Spleen (tissue), 7 donors: Measurements from ENCODE around the gene DACT1.

Source experiments
- CTCF ChIP-seq, 11 experiments: fragments of 200-600 bp in 7 of 11; fragments of 450-650 bp in 4 of 11; sonication (generic) in 4 of 11; IDR thresholded peaks in 8 of 11; conservative IDR thresholded peaks in 3 of 11; 1 replicate in 7 of 11; 2 replicates in 4 of 11; pipeline versions ENCODE4 v1.4.0 to v1.8.0; 2016 to 2021; ENCODE audit warnings: antibody characterized with exemption in 11 of 11, inconsistent platforms in 4 of 11, mild to moderate bottlenecking in 1 of 11
- POLR2A ChIP-seq, 3 donors: fragments of 450-650 bp; IDR thresholded peaks; one replicate each; pipeline ENCODE4 v1.5.1; 2017; ENCODE audit warnings: antibody characterized with exemption in 3 of 3, mild to moderate bottlenecking in 1 of 3
- POLR2AphosphoS5 ChIP-seq, 3 donors: sonication (generic); formaldehyde crosslinking; IDR thresholded peaks; one replicate each; pipeline ENCODE4 v1.5.1; 2017; ENCODE audit warnings: antibody characterized with exemption in 3 of 3
- donor health status: DM: no; HTN: no; CAD: no; lungs with moderate emphysema.
- donor health status: DM: no; HTN: no; CAD: no.
- donor health status: DM: no; HTN: no; CAD: no.

- TF ChIP-seq POLR2A (IDR thresholded peaks at IDR 0.05) (no peak), CTCF (IDR thresholded peaks at IDR 0.05 in 8 of 11, conservative IDR thresholded peaks at IDR 0.05 in 3 of 11) (no peak), POLR2AphosphoS5 (IDR thresholded peaks at IDR 0.05) (no peak)
Observed at GRCh38 chr14:58607952-58608317, 29.8 kb upstream of the DACT1 start.
